GM21528 (cell line): Measurements from ENCODE around the gene HDAC4.

Experiments
- ATAC-seq: cut with Tn5 transposase; IDR thresholded peaks from one replicate; pipeline ENCODE4 v1.9.1; 2021; ENCODE audit warnings: mild to moderate bottlenecking, moderate library complexity; ENCODE audit not compliant: unreplicated experiment, low FRiP score

Gene HDAC4

DNA sequence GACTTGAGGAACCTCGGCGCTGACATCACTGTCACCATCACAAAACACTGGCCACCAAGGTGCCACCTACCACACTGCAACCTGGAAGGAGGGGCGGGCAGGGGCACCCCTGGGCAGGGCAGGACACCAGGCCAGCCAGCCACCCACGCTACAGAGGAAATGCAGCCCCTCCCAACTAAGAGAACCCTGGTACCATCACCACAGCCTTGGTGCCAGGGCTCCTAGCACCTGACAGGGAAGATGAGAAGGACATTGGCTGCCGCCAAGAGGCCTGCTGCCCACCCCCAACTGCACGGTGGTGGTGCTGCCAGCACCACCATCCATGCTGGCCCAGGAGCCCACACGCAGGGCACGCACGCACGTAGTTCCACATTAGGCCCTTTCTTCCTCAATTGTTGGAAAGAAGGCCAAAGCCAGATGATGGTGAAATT, 88.7 kb downstream of the HDAC4 start:
- no peak for ATAC-seq

DNA sequence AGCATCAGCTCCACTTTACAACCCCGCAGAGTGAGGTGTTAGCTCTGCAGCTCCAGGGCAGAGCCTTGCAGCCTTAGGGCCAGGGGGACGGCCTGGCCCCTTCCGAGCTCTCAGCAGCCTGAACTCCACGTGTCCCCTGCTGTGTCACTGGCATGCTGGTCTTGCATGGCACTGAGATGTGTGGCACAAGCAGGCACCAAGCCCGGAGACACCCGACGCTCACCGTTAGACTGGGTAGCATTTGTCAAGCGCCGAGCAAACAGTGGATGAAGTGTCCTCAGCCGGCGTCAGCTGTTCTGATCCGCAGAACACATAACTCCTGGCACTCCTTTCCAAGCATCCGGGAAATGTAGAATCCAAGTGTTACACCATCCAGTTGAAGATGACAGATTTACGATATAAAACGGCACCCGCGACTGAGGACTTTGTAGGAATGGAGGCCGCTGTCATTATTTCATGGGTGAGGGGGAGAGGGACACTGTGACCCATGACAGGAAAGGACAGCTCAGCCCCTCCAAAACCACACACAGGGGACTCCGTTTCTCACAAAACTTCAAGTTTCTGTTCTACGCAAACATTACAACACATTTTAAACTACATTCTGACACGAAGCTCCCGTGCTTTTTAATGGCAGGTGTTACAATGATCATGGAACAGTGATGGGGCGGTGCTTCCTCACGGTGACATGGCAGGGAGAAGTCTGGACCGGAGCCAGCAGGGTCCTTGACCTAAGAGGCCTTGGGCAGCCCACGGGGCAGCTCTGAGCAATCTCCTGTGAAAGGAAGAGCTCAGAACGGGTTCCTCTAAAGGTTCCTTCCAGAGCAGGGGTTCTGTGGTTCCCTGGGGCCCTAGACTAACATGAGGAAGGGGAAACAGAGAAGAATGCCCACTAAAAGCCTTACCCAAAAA, 89.4 kb downstream of the HDAC4 start:
- no peak for ATAC-seq

DNA sequence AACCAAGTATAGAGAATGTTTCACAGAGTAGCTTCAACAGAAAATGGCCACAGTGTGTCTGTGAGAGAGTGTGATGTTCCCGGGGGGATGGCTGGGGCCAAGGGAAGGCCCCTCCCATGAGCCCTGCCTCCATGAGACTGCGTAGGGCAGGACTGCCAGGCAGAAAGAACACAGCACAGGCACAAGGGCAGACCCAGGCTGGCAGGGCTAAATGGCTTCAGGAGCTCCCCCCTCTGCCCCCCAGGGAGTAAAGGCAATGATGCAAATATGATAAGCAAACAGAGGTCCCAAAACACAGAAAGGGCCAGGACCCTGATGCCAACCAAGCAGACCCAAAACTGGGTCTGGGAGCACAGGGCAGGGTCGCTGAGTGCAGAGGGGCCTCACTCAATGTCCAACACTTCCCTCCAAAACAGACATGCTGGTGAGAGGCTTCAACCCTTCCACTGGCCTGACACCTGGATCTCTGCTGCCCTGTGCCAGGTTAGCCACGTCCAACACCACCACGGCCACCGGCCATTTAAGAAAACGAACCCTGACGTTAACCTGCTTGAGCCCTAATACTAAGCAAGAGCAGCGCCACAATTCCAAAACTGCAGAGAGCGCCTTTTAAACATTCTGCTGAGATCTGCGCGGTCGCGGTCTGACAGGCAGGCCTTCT, 90.3 kb downstream of the HDAC4 start:
- ATAC-seq, result no peak

DNA sequence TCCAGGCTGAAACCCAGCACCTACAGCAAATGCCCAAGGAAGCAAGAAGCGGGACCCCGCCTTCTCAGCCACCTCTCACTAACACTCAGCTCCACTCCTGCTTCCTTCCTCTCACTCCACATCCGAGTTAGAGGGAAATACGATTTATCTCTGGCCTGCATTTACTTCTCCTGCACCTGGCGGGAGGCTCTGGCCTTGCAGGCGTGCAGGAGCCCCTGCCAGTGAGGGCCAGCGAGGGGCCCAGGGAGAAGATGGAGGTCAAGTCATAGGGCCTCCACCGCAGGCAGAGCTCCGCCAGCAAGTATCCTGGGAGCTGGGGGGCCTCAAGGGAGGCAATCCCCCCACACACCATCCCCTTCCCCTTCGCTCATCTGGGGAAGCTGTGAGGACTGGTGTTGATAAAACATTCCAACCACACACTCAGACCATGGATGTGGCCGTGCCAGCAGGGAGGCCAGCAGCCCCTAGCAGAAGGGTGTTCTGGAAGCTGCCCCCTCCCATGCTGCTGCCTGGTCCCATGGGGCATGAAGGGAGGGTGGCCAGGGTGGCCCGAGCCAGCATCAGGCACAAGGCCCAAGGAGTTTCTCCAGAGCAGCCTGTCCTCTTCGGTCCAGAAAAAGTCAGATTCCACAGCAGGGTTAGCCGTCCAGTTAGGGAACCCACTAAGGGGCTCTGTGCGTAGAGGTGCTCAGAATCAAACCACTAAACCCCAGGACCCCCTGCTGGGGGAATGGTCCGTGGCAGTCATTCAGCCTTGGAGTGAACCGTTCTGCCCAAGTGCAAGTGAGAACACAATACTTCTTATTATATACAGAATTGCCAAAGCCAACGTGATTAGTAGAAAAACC, 91.2 kb downstream of the HDAC4 start:
- ATAC-seq, result no peak

DNA sequence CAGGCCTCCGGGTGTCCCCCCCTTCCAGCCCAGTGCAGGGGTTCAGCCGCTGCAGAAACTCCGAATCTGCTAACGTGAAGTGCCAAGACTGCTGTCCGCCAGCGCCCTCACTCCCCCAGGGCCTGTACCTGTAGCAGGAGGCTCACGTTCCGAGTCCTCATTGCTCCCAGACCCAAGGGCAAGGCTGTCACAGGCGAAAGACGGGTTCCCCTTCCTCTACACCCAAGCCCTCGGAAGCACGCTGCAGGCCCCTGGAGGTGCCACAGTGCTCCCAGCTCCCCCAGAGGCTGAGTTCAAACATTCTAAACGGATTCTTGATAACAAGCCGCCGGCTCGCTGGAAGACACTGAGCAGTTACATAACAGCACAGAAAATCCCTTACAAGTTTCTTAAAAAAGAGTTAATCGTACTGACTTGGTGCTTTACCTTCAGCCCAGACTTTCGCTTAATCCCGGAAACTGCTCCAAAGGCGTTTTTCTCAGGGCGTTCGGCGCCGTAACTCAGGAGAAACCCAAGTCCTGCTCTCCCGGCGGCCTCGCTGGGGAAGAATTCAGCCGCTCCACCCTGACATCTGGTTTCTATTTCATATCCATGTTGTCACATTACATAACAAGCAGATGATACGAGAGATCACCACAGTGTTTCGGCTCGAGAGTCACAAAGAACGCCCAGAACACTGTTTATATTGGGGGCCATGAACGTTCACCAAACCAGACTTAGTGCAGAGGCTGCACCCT, 92.0 kb downstream of the HDAC4 start:
- no peak for ATAC-seq

DNA sequence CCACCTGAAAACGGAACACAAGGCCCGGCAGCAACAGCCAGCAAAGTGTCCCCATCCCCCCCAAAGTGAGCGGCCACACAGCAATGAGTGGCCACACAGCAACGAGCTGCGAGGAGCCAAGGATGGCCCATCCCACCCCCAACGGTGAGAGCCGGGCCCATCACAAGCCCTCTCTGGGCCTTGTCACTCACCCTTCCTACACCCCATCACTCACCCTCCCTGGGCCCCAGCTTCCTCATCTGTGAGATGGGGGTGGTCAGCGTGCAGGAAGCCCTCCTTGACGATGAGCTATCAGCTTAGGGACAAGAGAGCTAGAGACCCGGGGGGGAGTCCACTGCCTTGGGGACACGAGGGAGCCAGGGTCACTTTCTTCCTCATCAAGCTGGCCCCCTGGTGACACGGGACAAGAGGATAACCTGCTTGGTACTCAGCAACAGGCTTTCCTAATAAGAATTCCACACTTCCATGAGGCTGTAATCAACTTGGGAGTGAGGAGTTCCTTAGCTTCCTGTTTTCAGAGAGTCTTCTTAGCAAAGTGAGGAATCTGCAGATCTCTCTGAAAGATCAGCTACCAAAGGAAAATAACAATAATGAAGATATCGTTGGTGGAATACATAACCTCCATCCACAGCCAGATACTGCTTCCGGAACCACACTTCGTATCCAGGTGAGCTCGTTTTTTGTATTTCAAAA, 92.8 kb downstream of the HDAC4 start:
- no peak for ATAC-seq

DNA sequence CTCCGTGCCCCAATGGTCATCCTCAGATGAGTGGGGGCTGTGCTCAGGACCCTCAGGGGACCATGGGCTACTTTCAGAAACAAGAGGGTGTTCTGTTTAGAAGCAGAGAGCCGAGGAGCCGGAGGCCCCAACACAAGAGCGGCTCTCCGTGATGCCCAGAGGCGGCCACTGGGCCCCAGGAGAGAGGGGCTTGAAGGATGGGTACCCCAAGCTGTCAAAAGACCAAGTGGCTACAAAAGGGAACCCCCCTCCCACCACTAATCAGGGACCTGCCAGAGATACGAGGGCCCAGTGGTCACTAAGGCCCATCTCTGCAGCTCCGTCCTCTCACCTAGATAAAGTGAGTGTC, 93.6 kb downstream of the HDAC4 start:
- no peak for ATAC-seq

DNA sequence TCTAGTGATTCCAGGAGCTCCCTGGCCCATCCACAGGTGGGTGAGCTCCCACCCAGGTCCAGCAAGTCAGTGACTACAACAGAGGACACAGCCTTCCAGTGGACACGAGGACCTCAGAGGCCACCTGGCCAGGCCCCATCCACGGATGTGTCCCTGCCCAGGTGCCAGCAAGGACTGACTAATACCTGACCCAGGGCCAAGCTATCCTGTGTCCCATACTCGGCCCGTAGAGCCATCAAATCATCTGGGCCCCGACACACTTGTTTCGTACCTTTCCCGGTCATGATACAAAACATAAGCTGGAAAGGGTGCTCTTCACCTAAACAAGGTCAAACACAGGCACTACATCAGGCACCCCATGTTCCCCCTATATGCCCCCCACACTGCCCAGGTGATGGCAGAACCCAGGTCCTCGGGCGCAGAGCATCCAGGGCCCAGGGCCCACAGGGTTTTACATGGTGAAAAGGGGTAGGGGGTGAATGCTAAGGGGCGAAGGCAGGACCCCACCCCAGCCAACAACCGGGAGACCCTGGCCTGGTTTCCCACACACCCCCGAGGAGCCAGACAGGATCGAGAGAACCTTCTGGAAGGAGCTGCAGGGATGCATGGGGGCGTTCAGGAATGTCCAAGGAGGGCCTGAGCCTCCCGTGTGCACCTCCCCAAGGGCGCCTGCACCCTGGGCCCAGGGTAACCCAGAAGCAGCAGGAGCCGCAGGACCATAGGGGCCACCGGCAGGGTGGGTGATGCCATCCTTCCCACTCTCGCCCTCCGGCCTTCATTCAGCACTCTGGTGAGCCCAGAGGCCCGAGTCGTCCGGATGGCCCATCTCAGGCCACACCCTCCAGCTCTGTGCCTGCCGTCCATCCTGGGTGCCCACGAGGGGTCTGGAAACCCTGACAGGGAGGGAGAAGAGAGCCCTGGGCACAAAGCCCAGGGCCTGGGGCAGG, 94.3 kb downstream of the HDAC4 start:
- ATAC-seq, result no peak

DNA sequence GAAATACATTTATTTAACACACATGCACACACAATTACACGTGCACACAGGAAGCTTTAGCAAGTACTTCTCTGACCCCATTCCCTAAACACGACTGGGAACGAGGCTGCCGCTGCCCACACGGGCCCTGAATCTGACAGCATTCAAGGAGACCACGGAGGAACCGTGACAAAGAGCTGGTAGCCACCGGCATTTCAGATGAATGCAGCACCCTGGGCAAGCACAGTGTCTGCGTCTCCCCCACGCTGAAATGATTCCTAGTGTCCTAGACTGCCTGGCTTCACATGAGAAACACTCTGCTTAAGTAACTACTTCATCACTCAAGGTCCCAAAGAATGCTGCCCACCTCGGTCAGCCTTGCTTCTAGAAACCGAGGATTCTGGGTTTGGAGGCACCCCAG, 95.0 kb downstream of the HDAC4 start:
- ATAC-seq, result no peak

DNA sequence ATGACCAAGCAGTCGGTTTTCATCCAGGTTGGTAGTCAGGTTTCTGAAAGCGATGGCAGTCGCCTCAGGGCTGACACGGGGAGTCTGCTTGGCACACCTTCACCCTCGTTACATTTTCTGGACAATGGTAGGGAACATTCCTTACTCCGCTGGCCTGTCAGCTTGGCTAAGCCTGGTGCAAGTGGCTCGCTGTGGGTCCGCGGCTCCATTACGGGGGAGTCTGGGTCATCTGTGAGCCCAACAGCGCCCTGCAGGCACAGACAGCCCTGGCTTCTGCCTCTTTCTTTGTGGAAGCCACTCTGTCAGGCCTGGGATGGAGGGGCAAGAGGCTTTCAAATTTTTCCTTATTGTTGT, 95.6 kb downstream of the HDAC4 start:
- no peak for ATAC-seq

DNA sequence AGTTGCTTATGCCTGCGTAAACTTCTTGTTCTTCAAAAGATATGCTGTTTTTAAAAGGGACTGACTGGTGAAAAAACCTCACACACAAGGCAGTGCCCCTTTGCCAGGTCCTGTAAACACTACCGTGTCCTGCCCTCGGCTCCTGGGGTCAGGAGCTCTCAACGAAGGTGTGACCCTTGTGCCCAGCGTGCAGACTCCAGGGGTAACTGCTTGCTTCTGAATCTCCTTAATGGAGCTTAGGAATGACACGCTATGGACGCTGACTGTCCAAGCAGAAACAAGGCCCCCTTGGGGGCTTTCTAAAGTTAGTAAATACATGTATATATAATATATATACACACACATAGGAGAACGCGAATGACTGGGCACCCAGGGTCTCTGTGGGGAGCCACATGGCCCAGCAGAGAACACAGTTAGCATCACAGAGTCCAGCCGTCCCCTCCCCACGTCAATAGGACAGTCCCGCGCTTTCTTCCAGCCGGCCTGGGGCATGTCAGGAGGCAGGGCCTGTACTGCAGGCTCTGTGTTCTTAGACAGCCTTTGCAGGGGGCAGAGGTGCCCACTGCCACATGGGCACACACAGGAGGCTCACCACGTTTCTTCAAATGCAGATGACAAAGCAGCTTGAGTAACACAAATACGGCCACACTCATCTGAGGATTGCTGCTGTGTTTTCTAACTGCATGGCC, 96.1 kb downstream of the HDAC4 start:
- ATAC-seq, result no peak

DNA sequence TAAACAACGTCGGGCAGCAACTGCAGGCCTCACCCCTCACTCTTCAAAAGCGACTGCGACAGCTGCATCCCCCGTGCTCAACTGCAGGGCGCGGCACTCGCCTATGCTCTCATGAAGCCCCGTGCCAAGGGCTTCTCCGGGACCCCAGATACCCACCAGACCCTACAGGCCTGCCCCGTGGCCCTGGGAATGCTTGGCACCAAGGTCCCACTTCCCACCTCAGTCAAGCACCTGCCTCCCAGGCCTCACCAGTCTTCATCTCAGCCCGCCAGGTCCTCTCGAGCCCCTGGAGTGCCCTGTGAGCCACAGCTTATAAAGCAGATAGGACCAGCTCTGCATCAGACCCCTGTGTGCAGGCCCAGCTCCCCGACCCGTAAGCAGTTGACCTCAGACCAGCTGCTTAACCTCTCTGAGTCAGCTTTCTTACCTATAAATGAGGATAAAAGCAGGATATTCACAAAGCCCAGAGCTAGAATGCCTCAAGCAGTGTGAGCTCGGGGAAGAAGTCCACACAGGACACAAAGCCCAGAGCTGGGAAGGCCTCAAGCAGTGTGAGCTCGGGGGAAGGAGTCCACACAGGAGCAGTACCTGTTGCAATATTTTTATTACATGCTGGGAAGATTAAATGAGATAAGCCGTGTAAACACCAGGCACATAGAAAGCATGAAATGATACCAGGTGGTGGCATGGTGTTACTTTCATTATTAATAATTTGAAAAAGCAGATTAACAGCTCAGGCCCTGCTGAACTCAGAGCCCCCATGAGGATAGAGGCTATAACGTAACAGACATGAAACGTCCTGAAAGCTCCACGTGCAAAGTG, 96.9 kb downstream of the HDAC4 start:
- ATAC-seq, result peak; percentile 65

DNA sequence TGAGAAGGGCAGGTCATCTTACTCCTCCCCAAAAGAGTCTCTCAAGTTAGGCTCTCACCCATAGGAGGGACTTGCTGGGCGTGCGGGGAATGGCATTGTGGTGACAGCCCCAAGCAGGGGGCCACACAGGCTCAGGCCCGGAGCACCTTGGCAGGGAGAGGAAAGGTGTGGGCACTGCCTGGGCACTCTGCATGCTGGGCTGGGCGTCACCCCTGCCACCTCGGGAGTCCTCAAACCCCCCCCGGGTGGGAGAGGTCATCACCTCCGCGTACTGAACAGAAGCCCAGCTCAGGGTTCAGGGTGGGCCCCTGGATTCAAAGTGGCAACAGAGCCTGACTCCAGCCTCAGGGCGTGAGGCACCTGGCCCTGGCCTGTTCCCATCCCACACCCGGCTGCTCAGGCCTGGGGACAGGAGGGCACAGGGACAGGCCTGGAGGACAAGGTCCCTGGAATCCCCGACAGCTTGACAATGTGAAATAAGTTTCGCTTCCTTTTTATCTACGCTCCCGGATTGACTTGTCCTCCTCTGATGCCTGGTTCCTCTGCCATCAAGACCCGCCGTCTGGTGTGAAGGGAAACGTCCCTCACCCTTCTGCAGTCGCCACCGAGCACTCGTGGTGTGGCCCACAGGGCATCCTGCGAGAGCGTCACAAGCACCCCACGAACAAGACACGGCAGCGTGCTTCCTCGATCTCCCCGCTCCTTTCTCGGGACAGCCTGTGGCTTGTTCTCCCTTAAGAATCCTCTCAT, 97.8 kb downstream of the HDAC4 start:
- no peak for ATAC-seq

DNA sequence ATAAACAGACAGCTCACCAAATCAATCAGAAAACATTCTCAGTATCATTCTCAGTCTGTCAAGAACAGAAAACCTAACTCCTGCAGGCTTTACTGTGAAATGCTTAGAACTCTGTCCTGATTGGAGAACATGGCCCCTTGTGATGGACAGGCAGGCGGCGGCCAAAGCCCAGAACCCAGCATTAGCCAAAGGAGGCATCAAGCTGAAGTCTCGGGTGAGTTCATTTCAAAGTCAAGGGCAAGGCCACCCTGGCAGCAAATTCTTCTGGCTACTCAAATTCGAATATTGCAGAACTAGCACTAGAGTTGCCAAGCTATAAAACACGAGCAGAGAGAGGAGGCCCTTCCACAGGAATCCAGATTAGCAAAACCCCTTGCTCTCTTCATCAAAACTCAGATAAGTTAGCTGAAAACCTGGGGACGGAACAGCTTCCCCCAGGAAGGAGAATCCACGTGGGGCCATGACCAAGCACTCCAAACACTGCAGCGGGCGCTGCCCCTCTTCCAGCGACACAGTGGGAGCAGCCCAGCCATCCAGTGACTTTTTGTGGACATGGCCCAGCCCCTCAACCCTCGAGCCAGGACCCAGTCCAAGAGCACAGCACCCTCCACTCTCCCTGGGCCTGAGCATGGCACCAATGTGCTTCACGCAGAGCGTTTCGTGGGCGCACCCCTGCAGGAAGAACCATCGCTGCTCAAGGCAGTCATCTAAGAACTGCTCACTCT, 98.6 kb downstream of the HDAC4 start:
- no peak for ATAC-seq

DNA sequence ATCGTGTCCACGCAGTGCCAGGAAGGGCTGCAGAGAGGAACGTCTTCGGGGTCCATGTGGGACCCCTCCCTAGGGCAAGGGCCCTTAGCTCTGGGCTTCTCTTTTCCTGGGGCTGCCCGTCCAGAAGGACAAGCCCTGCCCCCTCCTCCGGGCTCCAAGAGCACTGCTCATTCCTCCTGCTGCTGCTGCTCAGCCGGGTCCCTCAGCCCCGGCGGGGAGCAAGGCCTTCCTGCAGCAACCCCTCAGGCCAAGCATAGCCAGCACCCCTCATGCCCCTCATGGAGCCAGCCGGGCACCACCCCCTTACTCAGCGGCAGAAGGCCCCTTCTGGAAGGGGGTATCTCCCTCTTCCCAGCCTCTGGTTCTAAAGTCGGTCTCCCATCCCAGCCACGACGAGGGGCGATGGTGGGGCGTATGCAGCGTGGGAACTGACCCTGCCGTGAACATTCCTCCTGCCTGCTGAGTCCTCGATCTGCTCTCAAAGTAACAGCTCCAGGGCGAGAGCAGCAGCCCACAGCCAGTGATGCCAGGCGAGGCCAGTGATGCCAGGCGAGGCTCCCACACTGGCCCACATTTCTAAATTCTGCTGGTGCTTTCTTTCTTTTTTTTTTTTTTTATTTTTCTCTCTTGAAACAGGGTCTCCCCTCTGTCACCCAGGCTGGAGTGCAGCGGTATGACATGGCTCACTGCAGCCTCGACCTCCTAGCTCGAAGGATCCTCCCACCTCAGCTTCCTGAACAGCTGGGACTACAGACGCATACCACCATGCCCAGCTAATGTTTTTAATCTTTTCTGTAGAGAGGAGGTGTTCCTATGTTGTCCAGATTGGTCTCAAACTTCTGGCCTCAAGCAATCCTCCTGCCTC, 99.7 kb downstream of the HDAC4 start:
- no peak for ATAC-seq
